Activated naive CD4-positive, alpha-beta T cell treated with anti-CD3 and anti-CD28 coated beads, Interleukin-2, amount 10 ng/mL, durations not matched to agents 7 days and 5 days (primary cell): ENCODE results near the gene TOM1L2.

ENCODE experiments used
- CTCF ChIA-PET: fragments of 350-600 bp; sonication (Branson Sonifier 250); formaldehyde crosslinking; loops from one replicate; lab custom pipeline; 2021; ENCODE audit warnings: antibody characterized with exemption; lab: Charles Lee
- DNase-seq: peaks from one replicate; pipeline ENCODE4 v3.0.0-alpha.2; 2020
- H3K27ac Mint-ChIP-seq: one replicate; pipeline ENCODE4 v1.8.0; 2021; ENCODE audit warnings: mild to moderate bottlenecking, moderate library complexity, mixed read lengths
- H3K27me3 Mint-ChIP-seq: one replicate; pipeline ENCODE4 v1.8.0; 2021; ENCODE audit warnings: mild to moderate bottlenecking, mixed read lengths
- H3K36me3 Mint-ChIP-seq: one replicate; pipeline ENCODE4 v1.8.0; 2021; ENCODE audit warnings: mixed read lengths
- H3K4me1 Mint-ChIP-seq: one replicate; pipeline ENCODE4 v1.8.0; 2021; ENCODE audit warnings: mixed read lengths
- H3K4me3 Mint-ChIP-seq: one replicate; pipeline ENCODE4 v1.8.0; 2021; ENCODE audit warnings: mild to moderate bottlenecking, moderate library complexity, mixed read lengths
- H3K9me3 Mint-ChIP-seq: one replicate; pipeline ENCODE4 v1.8.0; 2021; ENCODE audit warnings: mixed read lengths

TOM1L2 gene

DNA sequence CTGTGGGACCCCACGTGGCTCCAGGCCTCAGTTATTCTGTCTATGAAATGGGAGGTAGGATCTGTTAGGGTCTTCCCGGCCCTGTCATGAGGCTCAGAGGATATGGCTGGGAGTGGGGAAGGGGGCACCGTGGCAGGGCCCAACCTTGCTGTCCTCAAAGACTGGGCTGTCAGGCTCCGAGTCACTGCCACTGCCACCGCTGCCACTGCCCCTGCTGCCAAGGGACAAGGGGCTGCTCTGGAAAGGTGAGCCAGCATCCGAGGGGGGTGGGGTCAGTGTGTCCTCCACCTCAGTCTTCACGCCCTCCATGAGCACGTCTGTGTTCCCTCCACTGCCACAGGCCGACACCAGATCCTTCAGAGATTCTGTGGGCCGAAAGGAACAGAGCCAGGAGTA is 154.7 kb downstream of the TOM1L2 start:
- CTCF ChIA-PET: interaction anchor here (0.9 kb wide), 1 partner anchor 31 kb away, joined by 3 read pairs; no protein-coding TSS in a partner anchor
- Mint-ChIP-seq H3K9me3 (no peaks in the 10 kb centered on the region), H3K27me3 (no peaks in the 10 kb centered on the region), H3K36me3 (peaks cover 60% of the 10 kb centered on the region), H3K4me1 (peaks cover 57% of the 10 kb centered on the region), H3K27ac (peak overlapping the region; percentile 42), H3K4me3 (no peak overlapping the region)
- no peak for DNase-seq

- Mint-ChIP-seq H3K27ac (no peak overlapping the region), H3K4me1 (peaks cover 55% of the 10 kb centered on the region), H3K27me3 (no peaks in the 10 kb centered on the region), H3K36me3 (peaks cover 56% of the 10 kb centered on the region), H3K9me3 (no peaks in the 10 kb centered on the region), H3K4me3 (no peak overlapping the region)
- CTCF ChIA-PET: interaction anchor here (5.9 kb wide), 1 partner anchor 41 kb away, joined by 95 read pairs; no protein-coding TSS in a partner anchor
- DNase-seq: no peak
Measured at GRCh38 chr17:17816831-17817551, 155.2 kb downstream of the TOM1L2 start.

- no peak for DNase-seq
- CTCF ChIA-PET: interaction anchor here (5.9 kb wide), 1 partner anchor 41 kb away, joined by 95 read pairs; no protein-coding TSS in a partner anchor
- Mint-ChIP-seq H3K27ac (no peak overlapping the region), H3K36me3 (peaks cover 62% of the 10 kb centered on the region), H3K27me3 (no peaks in the 10 kb centered on the region), H3K4me1 (peaks cover 51% of the 10 kb centered on the region), H3K4me3 (no peak overlapping the region), H3K9me3 (no peaks in the 10 kb centered on the region)
Measured at GRCh38 chr17:17816240-17816814, 155.9 kb downstream of the TOM1L2 start.

GRCh38 chr17:17815436-17816200 is 156.6 kb downstream of the TOM1L2 start:
- Mint-ChIP-seq H3K4me3 (no peak overlapping the region), H3K27me3 (no peaks in the 10 kb centered on the region), H3K4me1 (peaks cover 44% of the 10 kb centered on the region), H3K27ac (peak overlapping the region; percentile 65), H3K36me3 (peaks cover 61% of the 10 kb centered on the region), H3K9me3 (no peaks in the 10 kb centered on the region)
- CTCF ChIA-PET: interaction anchor here (5.9 kb wide), 1 partner anchor 42 kb away, joined by 95 read pairs; no protein-coding TSS in a partner anchor
- no peak for DNase-seq

GRCh38 chr17:17815062-17815406 is 157.2 kb downstream of the TOM1L2 start:
- no peak for DNase-seq
- Mint-ChIP-seq H3K4me1 (peaks cover 38% of the 10 kb centered on the region), H3K9me3 (no peaks in the 10 kb centered on the region), H3K4me3 (no peak overlapping the region), H3K27me3 (no peaks in the 10 kb centered on the region), H3K27ac (peak overlapping the region; percentile 24), H3K36me3 (peaks cover 56% of the 10 kb centered on the region)
- CTCF ChIA-PET: interaction anchor here (1.2 to 5.9 kb wide), 3 partner anchors 13 to 136 kb away, joined by 3 to 95 read pairs (median 3); no protein-coding TSS in a partner anchor

DNA sequence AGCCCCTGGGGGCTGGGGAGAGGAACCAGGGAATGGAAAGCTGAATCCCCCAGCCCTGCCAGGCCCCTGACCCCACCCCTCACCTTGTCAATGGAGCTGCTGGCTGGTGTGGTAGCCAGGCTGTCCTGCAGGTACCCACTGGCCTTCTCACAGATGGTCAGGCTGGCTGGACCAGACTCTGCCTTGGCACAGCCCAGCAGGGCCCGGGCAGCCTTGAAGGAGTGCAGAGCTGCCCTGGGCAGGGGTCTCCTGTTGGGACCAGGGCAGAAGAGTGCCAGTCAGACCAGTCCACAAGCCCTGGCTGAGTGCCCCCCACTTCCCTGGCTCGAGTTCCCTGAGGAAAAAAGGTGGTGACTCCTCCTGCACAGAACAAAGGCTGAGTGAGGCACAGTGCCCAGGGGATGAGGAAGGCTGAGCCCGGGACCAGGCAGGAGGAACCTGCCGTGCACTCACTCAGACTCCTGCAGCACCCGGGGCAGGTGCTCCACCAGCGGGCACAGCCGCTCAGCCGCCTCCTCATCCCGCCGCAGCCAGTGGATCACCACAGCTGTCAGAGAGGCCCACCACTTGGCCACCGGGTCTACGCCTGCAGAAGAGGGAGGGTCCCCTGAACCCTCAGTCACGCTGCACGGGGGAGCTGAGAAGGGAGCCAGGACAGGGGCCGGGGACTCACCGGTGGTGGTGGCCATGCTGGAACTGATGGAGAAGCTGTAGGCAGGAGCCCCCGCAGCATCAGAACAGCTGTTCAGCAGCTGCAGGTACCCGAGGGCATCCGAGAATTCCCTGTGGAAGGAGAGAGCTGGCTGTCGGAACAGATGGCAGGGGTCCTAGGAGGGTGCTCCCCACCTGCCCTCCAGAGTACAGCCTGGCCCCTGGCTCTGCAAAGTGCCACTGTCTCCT is 157.8 kb downstream of the TOM1L2 start:
- Mint-ChIP-seq H3K36me3 (peaks cover 50% of the 10 kb centered on the region), H3K27ac (peak overlapping the region; percentile 24), H3K9me3 (no peaks in the 10 kb centered on the region), H3K4me3 (no peak overlapping the region), H3K4me1 (peaks cover 31% of the 10 kb centered on the region), H3K27me3 (no peaks in the 10 kb centered on the region)
- CTCF ChIA-PET: interaction anchor here (1.2 to 5.9 kb wide), 3 partner anchors 12 to 135 kb away, joined by 3 to 95 read pairs (median 3); no protein-coding TSS in a partner anchor
- DNase-seq: no peak

- Mint-ChIP-seq H3K36me3 (peaks cover 44% of the 10 kb centered on the region), H3K27ac (no peak overlapping the region), H3K9me3 (no peaks in the 10 kb centered on the region), H3K27me3 (no peaks in the 10 kb centered on the region), H3K4me1 (peaks cover 30% of the 10 kb centered on the region), H3K4me3 (no peak overlapping the region)
- CTCF ChIA-PET: interaction anchor here (0.8 to 5.9 kb wide), 7 partner anchors 12 to 220 kb away, joined by 3 to 95 read pairs (median 4); no protein-coding TSS in a partner anchor
- no peak for DNase-seq
Measured at GRCh38 chr17:17813725-17814095, 158.5 kb downstream of the TOM1L2 start.

DNA sequence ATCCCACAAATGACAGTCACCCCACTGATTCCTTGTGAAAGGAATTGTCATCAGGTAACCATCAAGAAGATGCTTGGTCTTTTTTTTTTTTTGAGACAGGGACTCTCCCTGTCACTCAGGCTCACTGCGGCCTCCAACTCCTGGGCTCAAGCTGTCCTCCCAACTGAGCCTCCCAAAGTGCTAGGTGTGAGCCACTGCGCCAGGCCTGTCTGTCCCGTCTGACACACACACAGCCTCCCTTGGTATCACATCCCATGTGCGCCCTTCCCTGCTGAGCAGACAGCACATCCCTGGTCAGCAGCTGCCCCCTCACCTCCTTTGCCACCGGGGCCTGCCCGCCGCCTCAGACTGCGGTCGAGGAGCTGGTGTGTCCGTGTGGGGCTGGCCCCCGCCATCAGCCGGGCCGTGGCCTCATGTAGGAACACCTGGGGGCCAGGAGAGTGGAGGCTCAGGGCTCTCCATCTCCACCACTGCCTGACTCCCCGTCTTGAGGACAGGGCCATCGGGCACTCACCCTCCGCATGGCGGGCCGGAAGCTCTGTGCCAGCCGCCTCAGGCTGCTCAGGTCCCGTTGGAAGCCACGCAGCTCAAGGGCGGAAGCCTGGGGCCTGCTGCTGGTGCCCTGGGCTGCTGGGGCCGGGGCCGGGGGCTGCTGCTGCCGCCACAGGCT is 159.0 kb downstream of the TOM1L2 start:
- Mint-ChIP-seq H3K36me3 (peaks cover 40% of the 10 kb centered on the region), H3K27ac (peak overlapping the region; percentile 33), H3K27me3 (no peaks in the 10 kb centered on the region), H3K4me3 (no peak overlapping the region), H3K4me1 (peaks cover 27% of the 10 kb centered on the region), H3K9me3 (no peaks in the 10 kb centered on the region)
- no peak for DNase-seq
- CTCF ChIA-PET: interaction anchor here (0.7 to 5.9 kb wide), 14 partner anchors 9 to 224 kb away, joined by 3 to 95 read pairs (median 4); no protein-coding TSS in a partner anchor

- H3K4me3 Mint-ChIP-seq: no peak overlapping the region
- peak overlapping the region; percentile 33 for H3K27ac Mint-ChIP-seq
- CTCF ChIA-PET: interaction anchor here (0.7 to 5.9 kb wide), 16 partner anchors 8 to 225 kb away, joined by 3 to 95 read pairs (median 4); no protein-coding TSS in a partner anchor
- peak; percentile 70 for DNase-seq
- no peaks in the 10 kb centered on the region for H3K9me3 Mint-ChIP-seq
- no peaks in the 10 kb centered on the region for H3K27me3 Mint-ChIP-seq
- H3K4me1 Mint-ChIP-seq: peaks cover 23% of the 10 kb centered on the region
- peaks cover 37% of the 10 kb centered on the region for H3K36me3 Mint-ChIP-seq
Measured at GRCh38 chr17:17812211-17813054, 159.8 kb downstream of the TOM1L2 start.

- CTCF ChIA-PET: interaction anchor here (0.6 to 5.9 kb wide), 17 partner anchors 8 to 226 kb away, joined by 3 to 95 read pairs (median 4); no protein-coding TSS in a partner anchor
- Mint-ChIP-seq H3K27ac (no peak overlapping the region), H3K9me3 (no peaks in the 10 kb centered on the region), H3K27me3 (no peaks in the 10 kb centered on the region), H3K36me3 (peaks cover 33% of the 10 kb centered on the region), H3K4me1 (peaks cover 23% of the 10 kb centered on the region), H3K4me3 (no peak overlapping the region)
- no peak for DNase-seq
Measured at GRCh38 chr17:17811381-17812210, 160.6 kb downstream of the TOM1L2 start.

- Mint-ChIP-seq H3K4me1 (peaks cover 22% of the 10 kb centered on the region), H3K27me3 (no peaks in the 10 kb centered on the region), H3K27ac (no peak overlapping the region), H3K36me3 (peaks cover 32% of the 10 kb centered on the region), H3K9me3 (no peaks in the 10 kb centered on the region), H3K4me3 (no peak overlapping the region)
- CTCF ChIA-PET: interaction anchor here (0.6 to 5.9 kb wide), 6 partner anchors 9 to 108 kb away, joined by 3 to 95 read pairs (median 6); no protein-coding TSS in a partner anchor
- no peak for DNase-seq
Measured at GRCh38 chr17:17810895-17811248, 161.3 kb downstream of the TOM1L2 start.
